ENCODE results near the gene KLHDC8A. TPM values are rescaled to one million over a fixed set of nuclear protein-coding genes. Genes with fewer than 3 reads are reported as not detected.
A peak's percentile ranks its signal among the peaks of the same experiment; 100 is the strongest.

KLHDC8A gene
- total and polyA plus RNA-seq, 9 of the 15 experiments (the other 6 are each of a cell fraction or from before 2014, with no cell fraction given), result 0.01 to 0.54 (median 0.04) TPM; not detected in 6

- TF ChIP-seq BHLHE40 (IDR thresholded peaks at IDR 0.05; ENCODE audit: low read length) (peak; percentile 2; the same call in 1 of the 2 replicates), MEF2D (tag; conservative IDR thresholded peaks at IDR 0.05; ENCODE audit: low read depth) (no peak), ZNF639 (CRISPR knock-in tag; conservative IDR thresholded peaks at IDR 0.05 in 1 of 2, IDR thresholded peaks at IDR 0.05 in 1 of 2) (0 out of 4 replicates have a peak, but pooled peaks of 1 of the 2 experiments have one; percentile 38)
These were observed 31.9 kb downstream of the KLHDC8A start (continued) for GRCh38 chr1:205324781-205325180.

DNA sequence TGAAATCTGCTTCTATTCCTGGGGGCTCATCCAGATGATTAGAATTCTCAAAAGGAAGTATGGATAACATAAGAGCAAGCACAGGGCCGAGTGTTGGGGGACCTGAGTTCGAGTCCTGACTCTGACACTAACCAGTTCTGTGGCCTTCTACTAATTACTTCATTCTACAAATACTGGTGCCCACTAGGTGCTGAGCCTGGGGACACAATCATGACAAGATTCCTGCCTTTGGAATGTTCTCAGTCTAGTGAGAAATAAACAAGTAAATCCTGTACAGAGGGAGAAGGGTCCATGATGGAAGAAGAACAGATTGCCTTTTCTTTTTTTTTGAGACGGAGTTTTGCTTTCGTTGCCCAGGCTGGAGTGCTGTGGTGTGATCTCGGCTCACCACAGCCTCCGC lies 32.9 kb downstream of the KLHDC8A start:
- Histone ChIP-seq H3K4me2 (ENCODE audit: insufficient read depth, low read length) (no peak overlapping the region), H2AFZ (ENCODE audit: low read depth, low read length) (no peak overlapping the region), H3K4me1 (replicated peaks in 1 of 2; ENCODE audit: control insufficient read depth in 2 of 2, insufficient read depth in 2 of 2, low read length in 2 of 2) (peaks cover 3 to 13% of the 10 kb centered on the region in 2 experiments; a peak in 4 of 5 replicates), H3K79me2 (ENCODE audit: control insufficient read depth, insufficient read depth, low read length) (no peaks in the 10 kb centered on the region), H3K9me1 (ENCODE audit: control insufficient read depth, insufficient read depth, low read length) (no peaks in the 10 kb centered on the region), H3K27me3 (ENCODE audit: control insufficient read depth in 2 of 2, insufficient read depth in 2 of 2, low read length in 2 of 2) (peaks cover 41 to 79% of the 10 kb centered on the region in 2 experiments), H3K36me3 (ENCODE audit: control insufficient read depth, insufficient read depth, low read length) (no peaks in the 10 kb centered on the region), H4K20me1 (replicated peaks; ENCODE audit: control insufficient read depth, insufficient read depth, low read length) (peaks cover 19% of the 10 kb centered on the region), H3K4me3 (no peak overlapping the region), H3K9ac (ENCODE audit: insufficient read depth in 1 of 2, low read depth in 2 of 2, low read length in 2 of 2) (no peak overlapping the region), H3K27ac (ENCODE audit: extremely low read depth, low read depth, low read length) (no peak overlapping the region), H3K9me3 (replicated peaks; ENCODE audit: control insufficient read depth, insufficient read depth, low read depth, low read length) (no peaks in the 10 kb centered on the region)
- in situ Hi-C loops (cut with MboI), result loop anchor here (5.0 kb wide), 1 partner anchor 46 kb away; no protein-coding TSS in a partner anchor
- FAIRE-seq, result no peak
- no peak for DNase-seq (ENCODE audit: extremely low read depth in 1 of 4, low spot score in 3 of 4)
- TF ChIP-seq DIDO1 (tag; IDR thresholded peaks at IDR 0.05; ENCODE audit: low read depth) (no peak), ZNF12 (CRISPR knock-in tag; IDR thresholded peaks at IDR 0.05) (no peak), STAT5B (CRISPR knock-in tag; IDR thresholded peaks at IDR 0.05) (no peak), MECOM (CRISPR knock-in tag; IDR thresholded peaks at IDR 0.05) (no peak), ZNF436 (CRISPR knock-in tag; IDR thresholded peaks at IDR 0.05) (no peak)
- TF ChIP-seq, protein P1, sequence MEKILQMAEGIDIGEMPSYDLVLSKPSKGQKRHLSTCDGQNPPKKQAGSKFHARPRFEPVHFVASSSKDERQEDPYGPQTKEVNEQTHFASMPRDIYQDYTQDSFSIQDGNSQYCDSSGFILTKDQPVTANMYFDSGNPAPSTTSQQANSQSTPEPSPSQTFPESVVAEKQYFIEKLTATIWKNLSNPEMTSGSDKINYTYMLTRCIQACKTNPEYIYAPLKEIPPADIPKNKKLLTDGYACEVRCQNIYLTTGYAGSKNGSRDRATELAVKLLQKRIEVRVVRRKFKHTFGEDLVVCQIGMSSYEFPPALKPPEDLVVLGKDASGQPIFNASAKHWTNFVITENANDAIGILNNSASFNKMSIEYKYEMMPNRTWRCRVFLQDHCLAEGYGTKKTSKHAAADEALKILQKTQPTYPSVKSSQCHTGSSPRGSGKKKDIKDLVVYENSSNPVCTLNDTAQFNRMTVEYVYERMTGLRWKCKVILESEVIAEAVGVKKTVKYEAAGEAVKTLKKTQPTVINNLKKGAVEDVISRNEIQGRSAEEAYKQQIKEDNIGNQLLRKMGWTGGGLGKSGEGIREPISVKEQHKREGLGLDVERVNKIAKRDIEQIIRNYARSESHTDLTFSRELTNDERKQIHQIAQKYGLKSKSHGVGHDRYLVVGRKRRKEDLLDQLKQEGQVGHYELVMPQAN (IDR thresholded peaks at IDR 0.05; ENCODE audit: borderline replicate concordance), result no peak
- ChIA-PET POLR2A (no interaction called here), CTCF (ENCODE audit: low intra/inter-chr PET ratio) (interaction anchor here (8.5 kb wide), 1 partner anchor 50 kb away, joined by 144 read pairs; no protein-coding TSS in a partner anchor)
- WGBS (ENCODE audit: insufficient coverage, low coverage, missing lambda C conversion rate), result 6% methylated on average over 6 of the region's 6 CpGs
- BruUV-seq (replicated peaks), result no TSS peak
- intact Hi-C loops (cut with micrococcal nuclease), result loop anchor here (2.0 kb wide), 1 partner anchor 93 kb away; no protein-coding TSS in a partner anchor
- no peak for ATAC-seq
